HCT116 (cell line): ENCODE measurements around the gene BPIFB1. TPM values are rescaled to one million over a fixed set of nuclear protein-coding genes. Genes with fewer than 3 reads are reported as not detected.
A peak's percentile ranks its signal among the peaks of the same experiment; 100 is the strongest.

ENCODE experiments used
- ATAC-seq: fragments of 200-7000 bp; cut with Tn5 transposase; 2 replicates; pipeline ENCODE4 v1.9.1; 2020; ENCODE audit warnings: mild to moderate bottlenecking, moderate library complexity
- BruUV-seq: library from RNA; stranded (reverse); fragments of 400-500 nt; replicated peaks from 2 replicates; lab custom pipeline; 2021; lab: Mats Ljungman, UMichigan
- CTCF ChIA-PET: fragments of 300-600 bp; sonication (Branson Sonifier 250); formaldehyde crosslinking; loops from one replicate; lab custom pipeline; 2021; ENCODE audit warnings: antibody characterized with exemption; lab: Charles Lee
- POLR2A ChIA-PET: fragments of 300-600, 350-600 bp; sonication (Branson Sonifier 250); formaldehyde crosslinking; loops from one replicate; lab custom pipeline; 2021; ENCODE audit warnings: antibody characterized with exemption; lab: Charles Lee
- RAD21 ChIA-PET, 2 experiments: fragments of 300-600 bp; sonication (Branson Sonifier 250); formaldehyde crosslinking; loops; one replicate each; lab custom pipeline; 2023; ENCODE audit warnings: low total read pairs in 2 of 2; ENCODE audit not compliant: uncharacterized antibody in 2 of 2, unreplicated experiment in 2 of 2, low non-redundant PET in 1 of 2; lab: Charles Lee
- DNase-seq: peaks from one replicate; pipeline ENCODE4 v3.0.0-alpha.2; 2010; ENCODE audit warnings: low read depth, low spot score
- H2AFZ ChIP-seq: fragments of 200-600 bp; shearing (Covaris generic), sonication (generic); 2 replicates; pipeline ENCODE4 v1.6.1; 2017; ENCODE audit warnings: low read depth, mixed run types, mixed read lengths, antibody characterized with exemption, low read length; ENCODE audit not compliant: poor library complexity, severe bottlenecking
- H3K27ac ChIP-seq: 2 replicates; pipeline ENCODE4 v1.5.1; 2012; ENCODE audit warnings: low read depth, low read length
- H3K27me3 ChIP-seq: fragments of 200-600 bp; sonication (generic); 2 replicates; pipeline ENCODE4 v1.6.1; 2016; ENCODE audit warnings: mixed run types, low read length, mixed read lengths; ENCODE audit not compliant: insufficient read depth
- H3K36me3 ChIP-seq, 2 experiments: fragments of 200-500 bp in 1 of 2; fragments of 200-600 bp in 1 of 2; sonication (Bioruptor generic) in 1 of 2; sonication (generic) in 1 of 2; 2 replicates each; pipeline versions ENCODE4 v1.5.1 to v1.6.1; 2014 to 2016; ENCODE audit warnings: low read length in 2 of 2, inconsistent platforms in 1 of 2, mixed read lengths in 1 of 2, mixed run types in 1 of 2; ENCODE audit not compliant: insufficient read depth in 2 of 2, control insufficient read depth in 1 of 2
- H3K4me1 ChIP-seq, 2 experiments: fragments of 200-600 bp in 1 of 2; sonication (generic) in 1 of 2; 2 replicates each; pipeline versions ENCODE4 v1.5.1 to v1.6.1; 2012 to 2017; ENCODE audit warnings: low read length in 2 of 2, inconsistent platforms in 1 of 2, mild to moderate bottlenecking in 1 of 2, mixed read lengths in 1 of 2, mixed run types in 1 of 2, moderate library complexity in 1 of 2; ENCODE audit not compliant: insufficient read depth in 2 of 2, control insufficient read depth in 1 of 2
- H3K4me2 ChIP-seq: fragments of 200-600 bp; sonication (generic); 2 replicates; pipeline ENCODE4 v1.6.1; 2017; ENCODE audit warnings: mixed run types, low read length, mixed read lengths
- H3K4me3 ChIP-seq, 2 experiments: fragments of 200-600 bp in 1 of 2; sonication (generic) in 1 of 2; replicated peaks in 1 of 2; 2 replicates each; pipeline ENCODE4 v1.5.1; 2011 to 2016; ENCODE audit warnings: low read length in 2 of 2, control low read depth in 1 of 2, low read depth in 1 of 2, mild to moderate bottlenecking in 1 of 2, mixed read lengths in 1 of 2, mixed run types in 1 of 2
- H3K79me2 ChIP-seq: fragments of 200-600 bp; sonication (generic); 2 replicates; pipeline ENCODE4 v1.6.1; 2017; ENCODE audit warnings: mild to moderate bottlenecking, mixed run types, low read length, moderate library complexity, mixed read lengths; ENCODE audit not compliant: insufficient read depth
- H3K9ac ChIP-seq: fragments of 200-600 bp; sonication (generic); 2 replicates; pipeline ENCODE4 v1.6.1; 2016; ENCODE audit warnings: low read length, mixed read lengths
- H3K9me2 ChIP-seq: fragments of 200-600 bp; sonication (generic), shearing (Covaris generic); 2 replicates; pipeline ENCODE4 v1.6.1; 2017; ENCODE audit warnings: mixed run types, mild to moderate bottlenecking, moderate library complexity; ENCODE audit not compliant: insufficient read depth
- H3K9me3 ChIP-seq, 2 experiments: fragments of 200-500 bp in 1 of 2; fragments of 200-600 bp in 1 of 2; sonication (Bioruptor generic) in 1 of 2; sonication (generic) in 1 of 2; 2 replicates each; pipeline ENCODE4 v1.6.1; 2014 to 2017; ENCODE audit warnings: low read length in 2 of 2, mixed read lengths in 2 of 2, inconsistent platforms in 1 of 2, low read depth in 1 of 2, mild to moderate bottlenecking in 1 of 2, mixed run types in 1 of 2, moderate library complexity in 1 of 2; ENCODE audit not compliant: control insufficient read depth in 1 of 2, insufficient read depth in 1 of 2
- H4K20me1 ChIP-seq: fragments of 200-600 bp; sonication (generic), shearing (Covaris generic); 2 replicates; pipeline ENCODE4 v1.6.1; 2017; ENCODE audit warnings: mixed run types, mild to moderate bottlenecking, moderate library complexity; ENCODE audit not compliant: insufficient read depth
- ATF3 ChIP-seq: IDR thresholded peaks from 2 replicates; pipeline ENCODE4 v1.6.1; 2012
- CBX3 ChIP-seq: IDR thresholded peaks from 2 replicates; pipeline ENCODE4 v1.6.1; 2012; ENCODE audit warnings: low read depth
- CEBPB ChIP-seq: IDR thresholded peaks from 2 replicates; pipeline ENCODE4 v1.6.1; 2012; ENCODE audit warnings: low read depth
- CTCF ChIP-seq, 3 experiments: fragments of 200-600 bp in 1 of 3; sonication (generic) in 1 of 3; IDR thresholded peaks in 2 of 3; conservative IDR thresholded peaks in 1 of 3; 2 replicates each; pipeline ENCODE4 v1.5.1; 2012 to 2017; ENCODE audit warnings: low read depth in 2 of 3, low read length in 2 of 3, antibody characterized with exemption in 1 of 3, borderline replicate concordance in 1 of 3, control low read depth in 1 of 3, mild to moderate bottlenecking in 1 of 3, mixed read lengths in 1 of 3, mixed run types in 1 of 3, moderate library complexity in 1 of 3; ENCODE audit not compliant: insufficient read depth in 1 of 3
- EGR1 ChIP-seq: IDR thresholded peaks from 2 replicates; pipeline ENCODE4 v1.6.1; 2012; ENCODE audit warnings: low read depth
- ELF1 ChIP-seq: IDR thresholded peaks from 2 replicates; pipeline ENCODE4 v1.6.1; 2012; ENCODE audit warnings: low read depth, borderline replicate concordance
- EZH2 ChIP-seq: fragments of 200-600 bp; sonication (generic); IDR thresholded peaks from 2 replicates; pipeline ENCODE4 v1.6.1; 2017; ENCODE audit warnings: antibody characterized with exemption, mixed run types
- FOSL1 ChIP-seq: IDR thresholded peaks from 2 replicates; pipeline ENCODE4 v1.6.1; 2012; ENCODE audit warnings: low read depth
- JUND ChIP-seq: IDR thresholded peaks from 2 replicates; pipeline ENCODE4 v1.6.1; 2012
- POLR2A ChIP-seq: IDR thresholded peaks from 2 replicates; pipeline ENCODE4 v1.7.0; 2011; ENCODE audit warnings: borderline replicate concordance; ENCODE audit not compliant: insufficient read depth, insufficient read length; ENCODE audit errors: extremely low read depth
- RAD21 ChIP-seq: IDR thresholded peaks from 2 replicates; pipeline ENCODE4 v1.6.1; 2012; ENCODE audit warnings: low read depth, mild to moderate bottlenecking
- REST ChIP-seq: IDR thresholded peaks from 2 replicates; pipeline ENCODE4 v1.6.1; 2012; ENCODE audit warnings: low read depth
- SIN3A ChIP-seq: IDR thresholded peaks from 2 replicates; pipeline ENCODE4 v1.6.1; 2012; ENCODE audit warnings: low read depth
- SP1 ChIP-seq: IDR thresholded peaks from 2 replicates; pipeline ENCODE4 v1.6.1; 2012; ENCODE audit warnings: low read depth
- YY1 ChIP-seq: IDR thresholded peaks from 2 replicates; pipeline ENCODE4 v1.6.1; 2011; ENCODE audit warnings: low read length, low read depth, moderate library complexity, mild to moderate bottlenecking; ENCODE audit not compliant: insufficient replicate concordance; ENCODE audit errors: extremely low read depth
- ZBTB33 ChIP-seq: IDR thresholded peaks from 2 replicates; pipeline ENCODE4 v1.6.1; 2011; ENCODE audit warnings: mild to moderate bottlenecking, low read length, moderate library complexity; ENCODE audit not compliant: insufficient replicate concordance; ENCODE audit errors: extremely low read depth
- ZFX ChIP-seq: fragments of 450-650 bp; IDR thresholded peaks from 2 replicates; pipeline ENCODE4 v1.6.1; 2017
- ZNF274 ChIP-seq: fragments of 200-500 bp; sonication (Bioruptor generic); IDR thresholded peaks from 2 replicates; pipeline ENCODE4 v1.6.1; 2014; ENCODE audit warnings: mild to moderate bottlenecking, low read depth, low read length, inconsistent platforms
- intact Hi-C: fragments of 100-400 bp; cut with micrococcal nuclease; formaldehyde crosslinking; loops from 2 replicates; pipeline ENCODE4 v1.10.0; 2022
- total RNA-seq: library from RNA; stranded (reverse); gene quantifications from one replicate; pipeline ENCODE4 v1.2.1, GENCODE V29; 2021; ENCODE audit not compliant: unreplicated experiment

Gene BPIFB1
- total RNA-seq, 1 experiment from 2014 or later: 0.17 TPM

GRCh38 chr20:33261465-33261864 is 21.5 kb upstream of the BPIFB1 start:
- peak; percentile 33; the same call in 1 of the 2 replicates for ATAC-seq
- RAD21 ChIA-PET: no interaction called here

More at GRCh38 chr20:33261465-33261864, 21.5 kb upstream of the BPIFB1 start:
- DNase-seq: no peak
- Histone ChIP-seq H3K79me2 (no peaks in the 10 kb centered on the region), H2AFZ (no peak overlapping the region), H3K4me1 (no peaks in the 10 kb centered on the region), H3K27me3 (0 out of 2 replicates have a peak, but pooled peaks cover under 1% of the 10 kb centered on the region), H3K27ac (no peak overlapping the region), H3K36me3 (no peaks in the 10 kb centered on the region), H3K4me3 (no peak overlapping the region)
- BruUV-seq: no TSS peak
- POLR2A ChIA-PET: no interaction called here
- no peak for TF ChIP-seq ZBTB33
- no peak for TF ChIP-seq REST
- TF ChIP-seq JUND: no peak
- TF ChIP-seq ATF3: no peak
- no peak for TF ChIP-seq EGR1
- TF ChIP-seq CEBPB: no peak
- TF ChIP-seq ZNF274: no peak
- no peak for TF ChIP-seq SIN3A
- no peak for TF ChIP-seq YY1
- TF ChIP-seq CTCF (IDR thresholded peaks at IDR 0.05 in 2 of 3, conservative IDR thresholded peaks at IDR 0.05 in 1 of 3; ENCODE audit: borderline replicate concordance in 1 of 3, insufficient read depth in 1 of 3, low read depth in 2 of 3, low read length in 2 of 3): no peak
- TF ChIP-seq EZH2: no peak
- no peak for TF ChIP-seq ZFX
- TF ChIP-seq RAD21: no peak
- TF ChIP-seq FOSL1: no peak
- TF ChIP-seq CBX3: no peak
- no peak for TF ChIP-seq ELF1
- TF ChIP-seq SP1: no peak
- TF ChIP-seq POLR2A: no peak
- TF ChIP-seq, all 23 proteins: peak for 0
- no peak overlapping the region for H3K9ac ChIP-seq
- intact Hi-C loops: no loop called here
- H3K9me3 ChIP-seq: no peaks in the 10 kb centered on the region
- no peak overlapping the region for H3K4me2 ChIP-seq
- H3K9me2 ChIP-seq: no peaks in the 10 kb centered on the region
- CTCF ChIA-PET: no interaction called here
- no peaks in the 10 kb centered on the region for H4K20me1 ChIP-seq
